Measurements from ENCODE around the gene TENM4. TPM values are rescaled to one million over a fixed set of nuclear protein-coding genes. Genes with fewer than 3 reads are reported as not detected.

TENM4 gene
- total RNA-seq, 1 donor from 2014 or later, result 0.63 TPM

GRCh38 chr11:79383874-79384273 is 57.0 kb downstream of the TENM4 start:
- TF ChIP-seq, protein P1, sequence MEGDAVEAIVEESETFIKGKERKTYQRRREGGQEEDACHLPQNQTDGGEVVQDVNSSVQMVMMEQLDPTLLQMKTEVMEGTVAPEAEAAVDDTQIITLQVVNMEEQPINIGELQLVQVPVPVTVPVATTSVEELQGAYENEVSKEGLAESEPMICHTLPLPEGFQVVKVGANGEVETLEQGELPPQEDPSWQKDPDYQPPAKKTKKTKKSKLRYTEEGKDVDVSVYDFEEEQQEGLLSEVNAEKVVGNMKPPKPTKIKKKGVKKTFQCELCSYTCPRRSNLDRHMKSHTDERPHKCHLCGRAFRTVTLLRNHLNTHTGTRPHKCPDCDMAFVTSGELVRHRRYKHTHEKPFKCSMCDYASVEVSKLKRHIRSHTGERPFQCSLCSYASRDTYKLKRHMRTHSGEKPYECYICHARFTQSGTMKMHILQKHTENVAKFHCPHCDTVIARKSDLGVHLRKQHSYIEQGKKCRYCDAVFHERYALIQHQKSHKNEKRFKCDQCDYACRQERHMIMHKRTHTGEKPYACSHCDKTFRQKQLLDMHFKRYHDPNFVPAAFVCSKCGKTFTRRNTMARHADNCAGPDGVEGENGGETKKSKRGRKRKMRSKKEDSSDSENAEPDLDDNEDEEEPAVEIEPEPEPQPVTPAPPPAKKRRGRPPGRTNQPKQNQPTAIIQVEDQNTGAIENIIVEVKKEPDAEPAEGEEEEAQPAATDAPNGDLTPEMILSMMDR (IDR thresholded peaks at IDR 0.05; ENCODE audit: borderline replicate concordance), result no peak
- Histone ChIP-seq H3K9me3 (replicated peaks) (no peaks in the 10 kb centered on the region), H3K4me1 (no peaks in the 10 kb centered on the region), H3K4me3 (no peak overlapping the region), H3K27ac (replicated peaks) (no peak overlapping the region), H3K27me3 (ENCODE audit: low read depth) (peaks cover 13% of the 10 kb centered on the region), H3K36me3 (no peaks in the 10 kb centered on the region)
- no peak for DNase-seq
- intact Hi-C loops (cut with micrococcal nuclease), result no loop called here

- Histone ChIP-seq H3K27ac (replicated peaks) (no peak overlapping the region), H3K4me3 (no peak overlapping the region), H3K9me3 (replicated peaks) (no peaks in the 10 kb centered on the region), H3K4me1 (no peaks in the 10 kb centered on the region), H3K27me3 (ENCODE audit: low read depth) (peaks cover 14% of the 10 kb centered on the region), H3K36me3 (no peaks in the 10 kb centered on the region)
- TF ChIP-seq, protein P1 (IDR thresholded peaks at IDR 0.05; ENCODE audit: borderline replicate concordance), result no peak
- no peak for DNase-seq
- intact Hi-C loops (cut with micrococcal nuclease), result no loop called here
Observed at GRCh38 chr11:79382301-79383050, 58.4 kb downstream of the TENM4 start.

- Histone ChIP-seq H3K36me3 (no peaks in the 10 kb centered on the region), H3K4me3 (no peak overlapping the region), H3K9me3 (replicated peaks) (peaks cover 8% of the 10 kb centered on the region), H3K27ac (replicated peaks) (no peak overlapping the region), H3K4me1 (no peaks in the 10 kb centered on the region), H3K27me3 (ENCODE audit: low read depth) (peaks cover 21% of the 10 kb centered on the region)
- intact Hi-C loops (cut with micrococcal nuclease), result no loop called here
- TF ChIP-seq, protein P1 (IDR thresholded peaks at IDR 0.05; ENCODE audit: borderline replicate concordance), result no peak
- DNase-seq, result no peak
Observed at GRCh38 chr11:79381036-79381435, 59.8 kb downstream of the TENM4 start.

DNA sequence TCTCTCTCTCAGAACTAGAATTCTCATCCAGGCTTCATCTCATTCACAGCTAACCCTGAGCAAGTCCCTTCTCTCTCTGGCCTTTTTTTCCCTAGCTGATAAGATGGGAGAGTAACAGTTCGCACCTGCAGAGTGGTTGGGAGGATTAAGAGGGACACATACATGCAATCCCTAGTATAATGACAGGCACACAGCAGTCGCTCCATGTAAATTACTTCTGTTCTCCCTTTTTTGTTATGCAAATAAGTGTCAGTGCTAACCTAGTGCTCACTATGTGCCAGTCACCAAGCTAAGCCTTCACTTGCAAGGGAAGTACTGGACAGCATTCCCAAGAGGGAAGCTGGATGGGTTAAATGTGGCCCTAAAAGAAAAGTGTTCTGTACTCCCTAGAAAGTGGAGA is 63.4 kb downstream of the TENM4 start:
- TF ChIP-seq, protein P1 (IDR thresholded peaks at IDR 0.05; ENCODE audit: borderline replicate concordance), result no peak
- DNase-seq, result no peak
- H3K4me1 ChIP-seq, result no peaks in the 10 kb centered on the region

DNA sequence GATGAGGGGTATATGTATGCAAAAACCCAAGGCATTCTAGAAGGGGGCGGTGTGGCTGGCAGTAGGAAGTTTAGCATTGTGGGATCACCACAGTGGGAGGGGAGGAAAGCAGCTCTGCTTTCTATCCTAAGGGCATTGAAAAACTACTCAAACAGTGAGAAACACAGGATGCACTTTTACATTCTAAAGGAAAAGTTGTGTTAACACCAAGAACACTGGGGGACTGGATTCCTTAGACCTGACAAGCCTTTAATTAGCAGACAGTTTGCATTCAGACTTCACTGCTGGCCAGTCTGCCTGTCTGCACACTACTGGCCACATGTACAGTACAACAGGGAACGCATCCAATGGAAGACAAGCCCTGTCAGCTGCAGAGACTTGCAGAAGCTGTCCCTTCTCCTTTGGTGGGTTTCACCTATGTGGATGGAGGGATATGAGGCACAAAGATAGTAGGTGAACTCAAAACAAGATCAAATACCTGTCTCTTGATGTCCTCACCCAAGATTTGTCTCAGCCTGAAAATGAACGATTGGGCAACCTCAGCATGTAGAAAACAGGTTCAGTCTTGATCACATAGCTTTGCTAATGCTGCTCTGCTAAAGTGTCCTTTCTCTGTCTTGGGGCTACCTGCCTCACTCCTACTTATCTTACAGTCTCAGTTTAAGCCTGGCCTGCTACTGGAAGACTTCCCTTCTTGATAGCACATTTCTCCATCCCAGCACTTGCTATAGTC is 64.8 kb downstream of the TENM4 start:
- Histone ChIP-seq H3K4me3 (no peak overlapping the region), H3K27ac (replicated peaks) (no peak overlapping the region), H3K36me3 (no peaks in the 10 kb centered on the region), H3K27me3 (ENCODE audit: low read depth) (peaks cover 22% of the 10 kb centered on the region), H3K9me3 (replicated peaks) (peaks cover 8% of the 10 kb centered on the region), H3K4me1 (no peaks in the 10 kb centered on the region)
- intact Hi-C loops (cut with micrococcal nuclease), result no loop called here
- DNase-seq, result no peak
- TF ChIP-seq, protein P1 (IDR thresholded peaks at IDR 0.05; ENCODE audit: borderline replicate concordance), result no peak

More for the DNA sequence above, 63.4 kb downstream of the TENM4 start:
- intact Hi-C loops (cut with micrococcal nuclease), result no loop called here
- no peak overlapping the region for H3K27ac ChIP-seq (replicated peaks)
- H3K4me3 ChIP-seq, result no peak overlapping the region
- peaks cover 20% of the 10 kb centered on the region for H3K27me3 ChIP-seq (ENCODE audit: low read depth)
- H3K9me3 ChIP-seq (replicated peaks), result peaks cover 8% of the 10 kb centered on the region
- H3K36me3 ChIP-seq, result no peaks in the 10 kb centered on the region
